ENCODE measurements around the gene ZCCHC8. TPM values are rescaled to one million over a fixed set of nuclear protein-coding genes. Genes with fewer than 3 reads are reported as not detected.
"Not testable (repeated sequence)": the region's sequence is repeated elsewhere in the genome, so short reads cannot be mapped to it uniquely, and the experiment has no call there.

ZCCHC8 gene
- total RNA-seq, 4 donors from 2014 or later = 12.1 to 23.3 (median 20.5) TPM

- intact Hi-C loops (cut with DNase I; ENCODE audit: low total_unique reads) = loop anchor here (5.0 kb wide), 2 partner anchors 121 to 136 kb away; no protein-coding TSS in a partner anchor
- TF ChIP-seq POLR2A (IDR thresholded peaks at IDR 0.05) = no peak
- no peak for TF ChIP-seq CTCF (IDR thresholded peaks at IDR 0.05 in 4 of 5, conservative IDR thresholded peaks at IDR 0.05 in 1 of 5)
These were observed 27.0 kb downstream of the ZCCHC8 start for GRCh38 chr12:122473543-122474323.

DNA sequence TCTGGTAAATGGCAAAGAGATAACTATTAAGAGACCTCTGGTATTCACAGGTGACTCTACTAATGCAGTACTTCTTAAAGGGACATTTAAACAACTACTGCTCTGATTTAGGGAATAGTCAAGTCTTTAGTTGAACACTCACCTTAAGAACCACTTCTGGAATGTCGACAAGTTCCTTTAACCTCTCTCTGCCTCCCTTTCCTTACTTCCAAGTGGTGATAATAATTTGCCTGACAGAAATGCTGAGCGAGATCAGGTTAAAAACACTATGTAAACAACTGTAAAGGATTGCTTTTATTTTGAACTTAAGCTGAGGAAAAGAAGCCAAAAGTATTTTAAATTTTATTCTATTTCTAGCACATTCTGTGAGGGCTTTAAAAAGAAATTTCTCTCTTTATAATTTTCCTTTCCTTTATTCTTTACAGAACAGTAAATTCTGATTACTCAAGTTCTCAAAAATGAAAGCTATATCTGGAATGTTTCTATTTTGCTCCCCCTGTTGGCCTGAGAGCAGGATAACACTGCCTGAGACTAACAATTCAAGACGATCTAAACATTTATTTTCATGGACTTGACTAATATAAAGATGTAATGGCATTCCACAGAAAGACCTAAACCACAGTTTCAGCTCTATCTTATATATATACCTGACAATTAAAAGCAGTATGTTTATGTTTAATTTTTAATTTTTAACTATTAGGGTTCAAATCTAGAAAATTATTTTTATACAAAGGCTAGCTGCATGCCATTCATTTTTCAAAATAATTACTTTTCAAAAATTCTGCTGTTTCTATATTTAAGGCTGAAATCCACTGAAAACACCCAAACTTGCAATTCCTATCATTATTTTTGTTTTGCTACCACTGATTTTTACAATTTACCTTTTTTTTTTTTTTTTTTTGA lies 29.2 kb downstream of the ZCCHC8 start:
- DNase-seq = no peak
- intact Hi-C loops (cut with DNase I; ENCODE audit: low total_unique reads) = loop anchor here (1.0 to 5.0 kb wide), 4 partner anchors 49 to 134 kb away; partner anchors contain the start of gene CLIP1
- peak overlapping the region; percentile 53 to 73 (median 64) for H3K27ac ChIP-seq
- no peaks in the 10 kb centered on the region for H3K27me3 ChIP-seq
- in situ Hi-C loops (cut with MboI; ENCODE audit: low sequenced_read_pairs in 4 of 4) = loop anchor here in 3 of 4 donors (5.0 to 10.0 kb wide), 3 partner anchors 74 to 137 kb away; no protein-coding TSS in a partner anchor
- peaks cover 5 to 7% of the 10 kb centered on the region in 2 donors for H3K4me1 ChIP-seq
- no peak for TF ChIP-seq POLR2A (IDR thresholded peaks at IDR 0.05)
- TF ChIP-seq CTCF (IDR thresholded peaks at IDR 0.05 in 4 of 5, conservative IDR thresholded peaks at IDR 0.05 in 1 of 5) = peak; percentile 72 to 93 (median 76)
- no peaks in the 10 kb centered on the region for H3K9me3 ChIP-seq
- no peak overlapping the region for H3K4me3 ChIP-seq
- ATAC-seq = peak; percentile 52 to 53
- peaks cover 0 to 42% of the 10 kb centered on the region in 2 donors for H3K36me3 ChIP-seq

More at GRCh38 chr12:122473543-122474323, 27.0 kb downstream of the ZCCHC8 start:
- in situ Hi-C loops (cut with MboI; ENCODE audit: low sequenced_read_pairs in 4 of 4) = loop anchor here in 3 of 4 donors (5.0 to 10.0 kb wide), 3 partner anchors 76 to 139 kb away; no protein-coding TSS in a partner anchor
- H3K9me3 ChIP-seq = no peaks in the 10 kb centered on the region
- H3K36me3 ChIP-seq = peaks cover 3 to 64% of the 10 kb centered on the region in 2 donors
- H3K27ac ChIP-seq = peak overlapping the region in 3 of 4 donors; percentile 10 to 45 (median 16)
- no peak overlapping the region for H3K4me3 ChIP-seq
- DNase-seq (no peak), ATAC-seq (peak in 1 of 2 donors; percentile 29)
- H3K27me3 ChIP-seq = no peaks in the 10 kb centered on the region
- H3K4me1 ChIP-seq = peaks cover 5 to 7% of the 10 kb centered on the region in 2 donors

DNA sequence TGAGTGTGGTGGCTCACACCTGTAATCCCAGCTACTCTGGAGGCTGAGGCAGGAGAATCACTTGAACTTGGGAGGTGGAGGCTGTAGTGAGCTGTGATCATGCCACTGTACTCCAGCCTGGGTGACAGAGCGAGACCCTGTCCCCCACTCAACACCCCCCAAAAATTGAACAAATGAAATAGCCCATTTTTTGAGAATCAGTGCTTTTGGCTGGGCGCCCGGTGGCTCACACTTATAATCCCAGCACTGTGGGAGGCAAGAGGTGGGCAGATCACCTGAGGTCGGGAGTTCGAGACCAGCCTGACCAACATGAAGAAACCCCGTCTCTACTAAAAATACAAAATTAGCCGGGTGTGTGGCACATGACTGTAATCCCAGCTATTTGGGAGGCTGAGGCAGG lies 30.2 kb downstream of the ZCCHC8 start:
- not testable (repeated sequence) for H3K27ac ChIP-seq, DNase-seq, H3K4me3 ChIP-seq, H3K4me1 ChIP-seq, ATAC-seq, H3K27me3 ChIP-seq, H3K9me3 ChIP-seq
- peaks cover 0 to 32% of the 10 kb centered on the region in 2 donors for H3K36me3 ChIP-seq
- intact Hi-C loops (cut with DNase I; ENCODE audit: low total_unique reads) = loop anchor here (2.0 to 5.0 kb wide), 3 partner anchors 48 to 133 kb away; partner anchors contain the start of gene CLIP1
- in situ Hi-C loops (cut with MboI; ENCODE audit: low sequenced_read_pairs in 4 of 4) = loop anchor here in 3 of 4 donors (5.0 to 10.0 kb wide), 3 partner anchors 73 to 136 kb away; no protein-coding TSS in a partner anchor

GRCh38 chr12:122469856-122470255 lies 30.9 kb downstream of the ZCCHC8 start:
- H3K4me3 ChIP-seq, ATAC-seq, H3K4me1 ChIP-seq, DNase-seq, H3K27ac ChIP-seq, H3K27me3 ChIP-seq, H3K9me3 ChIP-seq: not testable (repeated sequence)
- in situ Hi-C loops (cut with MboI; ENCODE audit: low sequenced_read_pairs in 4 of 4) = loop anchor here in 3 of 4 donors (5.0 to 10.0 kb wide), 3 partner anchors 73 to 135 kb away; no protein-coding TSS in a partner anchor
- peaks cover 0 to 25% of the 10 kb centered on the region in 2 donors for H3K36me3 ChIP-seq
- intact Hi-C loops (cut with DNase I; ENCODE audit: low total_unique reads) = loop anchor here (2.0 to 5.0 kb wide), 3 partner anchors 47 to 133 kb away; partner anchors contain the start of gene CLIP1

DNA sequence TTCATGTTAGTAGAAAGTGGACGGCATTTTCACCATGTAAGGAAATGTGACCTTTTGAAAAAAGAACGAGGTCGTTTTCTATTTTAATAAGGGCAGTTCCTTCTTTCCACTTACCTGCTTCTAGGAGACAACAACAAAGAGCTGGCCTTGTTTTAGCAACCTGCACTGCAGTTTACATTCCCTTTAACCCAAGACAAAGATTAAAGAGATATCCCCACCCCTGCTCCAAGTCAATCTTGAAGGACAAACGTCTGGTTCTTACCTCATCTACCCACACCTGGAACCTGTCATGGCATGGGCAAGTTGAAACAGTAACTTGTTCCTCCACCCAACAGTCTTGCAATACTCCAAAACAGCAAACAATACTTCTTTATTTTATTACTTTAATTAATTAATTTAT lies 32.7 kb downstream of the ZCCHC8 start:
- Histone ChIP-seq H3K4me1 (peaks cover 7 to 8% of the 10 kb centered on the region in 2 donors), H3K4me3 (no peak overlapping the region), H3K9me3 (no peaks in the 10 kb centered on the region), H3K27ac (no peak overlapping the region), H3K36me3 (peaks cover 0 to 7% of the 10 kb centered on the region in 2 donors), H3K27me3 (no peaks in the 10 kb centered on the region)
- in situ Hi-C loops (cut with MboI; ENCODE audit: low sequenced_read_pairs in 4 of 4) (no loop called here), intact Hi-C loops (cut with DNase I; ENCODE audit: low total_unique reads) (no loop called here)
- TF ChIP-seq POLR2A (IDR thresholded peaks at IDR 0.05) (no peak), CTCF (IDR thresholded peaks at IDR 0.05 in 4 of 5, conservative IDR thresholded peaks at IDR 0.05 in 1 of 5) (no peak)
- DNase-seq = no peak
- no peak for ATAC-seq

DNA sequence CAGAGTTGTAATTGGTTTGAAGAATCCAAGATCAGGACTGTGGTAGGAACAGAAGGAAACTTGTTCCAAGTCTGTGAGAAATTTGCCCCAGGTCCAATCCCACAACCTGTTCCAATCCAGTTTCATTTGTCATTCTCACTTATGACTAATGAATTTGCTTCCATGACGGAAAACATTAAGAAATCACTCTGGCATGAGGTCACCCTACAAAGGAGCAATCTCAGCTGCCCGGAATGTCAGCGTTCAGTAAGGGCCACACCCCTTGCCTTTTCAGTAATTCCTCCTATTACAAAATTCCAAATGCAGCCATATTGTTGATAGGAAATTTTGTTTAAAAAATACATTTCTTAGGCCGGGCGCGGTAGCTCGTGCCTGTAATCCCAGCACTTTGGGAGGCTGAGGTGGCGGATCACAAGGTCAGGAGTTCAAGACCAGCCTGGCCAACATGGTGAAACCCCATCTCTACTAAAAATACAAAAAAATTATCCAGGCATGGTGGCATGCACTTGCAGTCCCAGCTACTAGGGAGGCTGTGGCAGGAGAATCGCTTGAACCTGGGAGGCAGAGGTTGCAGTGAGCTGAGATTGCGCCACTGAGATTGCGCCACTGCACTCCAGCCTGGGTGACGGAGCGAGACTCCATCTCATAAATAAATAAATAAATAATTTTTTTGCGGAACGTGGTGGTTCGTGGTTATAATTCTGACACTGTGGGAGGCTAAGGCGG lies 36.3 kb downstream of the ZCCHC8 start:
- H3K9me3 ChIP-seq = not testable (repeated sequence)
- DNase-seq = peak; percentile 63 to 71

More for the DNA sequence above, 36.3 kb downstream of the ZCCHC8 start:
- intact Hi-C loops (cut with DNase I; ENCODE audit: low total_unique reads) = loop anchor here (2.0 kb wide), 1 partner anchor 64 kb away; no protein-coding TSS in a partner anchor
- H3K36me3 ChIP-seq; in situ Hi-C loops (cut with MboI; ENCODE audit: low sequenced_read_pairs in 4 of 4); H3K4me1 ChIP-seq; H3K4me3 ChIP-seq; H3K27me3 ChIP-seq: not testable (repeated sequence)
- ATAC-seq = peak; percentile 96 to 97
- peak overlapping the region; percentile 25 to 66 (median 50) for H3K27ac ChIP-seq
